ENCODE measurements around the gene THEMIS2. TPM values are rescaled to one million over a fixed set of nuclear protein-coding genes. Genes with fewer than 3 reads are reported as not detected.

The THEMIS2 gene
- total RNA-seq, 1 experiment from 2014 or later: 5.9 TPM

DNA sequence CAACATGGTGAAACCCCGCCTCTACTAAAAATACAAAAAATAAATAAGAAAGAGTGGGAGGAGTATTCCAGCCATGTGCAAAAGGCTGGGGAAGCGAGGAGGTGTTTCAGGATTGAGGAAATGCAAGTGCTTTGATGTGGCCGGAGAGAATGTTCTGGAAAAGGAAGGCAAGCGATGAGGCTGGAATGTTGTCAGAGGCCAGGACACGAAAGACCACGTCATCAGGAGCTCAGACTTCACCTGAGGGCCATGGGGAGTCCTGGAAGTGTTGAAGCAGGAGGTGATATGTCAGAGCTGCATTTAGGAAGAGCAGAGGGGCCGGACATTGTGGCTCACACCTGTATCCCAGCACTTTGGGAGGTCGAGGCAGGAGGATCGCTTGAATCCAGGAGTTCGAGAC is 10.9 kb upstream of the THEMIS2 start:
- Mint-ChIP-seq H3K9me3 (ENCODE audit: low read depth, unreplicated experiment) (no peaks in the 10 kb centered on the region), H3K36me3 (ENCODE audit: insufficient read depth, unreplicated experiment) (no peaks in the 10 kb centered on the region), H3K27me3 (ENCODE audit: unreplicated experiment) (peaks cover 13% of the 10 kb centered on the region), H3K27ac (ENCODE audit: unreplicated experiment) (no peak overlapping the region), H3K4me3 (ENCODE audit: low read depth, unreplicated experiment) (no peak overlapping the region), H3K4me1 (ENCODE audit: low read depth, unreplicated experiment) (no peaks in the 10 kb centered on the region)
- CTCF ChIA-PET: no interaction called here
- intact Hi-C loops (cut with micrococcal nuclease; ENCODE audit: unreplicated experiment): no loop called here
- no peak for DNase-seq
- no TSS peak for BruUV-seq (replicated peaks)
- TF ChIP-seq, protein P1, sequence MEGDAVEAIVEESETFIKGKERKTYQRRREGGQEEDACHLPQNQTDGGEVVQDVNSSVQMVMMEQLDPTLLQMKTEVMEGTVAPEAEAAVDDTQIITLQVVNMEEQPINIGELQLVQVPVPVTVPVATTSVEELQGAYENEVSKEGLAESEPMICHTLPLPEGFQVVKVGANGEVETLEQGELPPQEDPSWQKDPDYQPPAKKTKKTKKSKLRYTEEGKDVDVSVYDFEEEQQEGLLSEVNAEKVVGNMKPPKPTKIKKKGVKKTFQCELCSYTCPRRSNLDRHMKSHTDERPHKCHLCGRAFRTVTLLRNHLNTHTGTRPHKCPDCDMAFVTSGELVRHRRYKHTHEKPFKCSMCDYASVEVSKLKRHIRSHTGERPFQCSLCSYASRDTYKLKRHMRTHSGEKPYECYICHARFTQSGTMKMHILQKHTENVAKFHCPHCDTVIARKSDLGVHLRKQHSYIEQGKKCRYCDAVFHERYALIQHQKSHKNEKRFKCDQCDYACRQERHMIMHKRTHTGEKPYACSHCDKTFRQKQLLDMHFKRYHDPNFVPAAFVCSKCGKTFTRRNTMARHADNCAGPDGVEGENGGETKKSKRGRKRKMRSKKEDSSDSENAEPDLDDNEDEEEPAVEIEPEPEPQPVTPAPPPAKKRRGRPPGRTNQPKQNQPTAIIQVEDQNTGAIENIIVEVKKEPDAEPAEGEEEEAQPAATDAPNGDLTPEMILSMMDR (IDR thresholded peaks at IDR 0.05; ENCODE audit: unreplicated experiment): no peak

DNA sequence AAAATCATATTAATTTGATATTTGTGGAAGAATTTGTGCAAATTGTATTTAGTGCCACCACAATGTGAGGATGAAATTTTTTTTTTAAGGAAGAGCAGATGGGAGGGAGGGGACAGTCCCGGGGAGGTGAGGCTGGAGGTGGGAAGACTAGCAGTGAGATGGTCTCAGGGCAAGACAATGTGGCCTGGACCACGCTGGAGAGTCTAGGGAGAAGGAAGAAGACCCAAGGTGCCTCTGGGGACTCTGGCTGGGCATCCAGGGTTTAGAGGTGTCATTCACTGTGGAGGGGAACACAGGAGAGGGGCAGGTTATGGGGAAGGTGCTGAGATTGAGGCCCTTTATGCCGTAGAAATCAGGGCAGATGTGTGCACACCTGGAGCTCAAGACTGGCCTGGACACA is 10.3 kb upstream of the THEMIS2 start:
- CTCF ChIA-PET: no interaction called here
- Mint-ChIP-seq H3K4me1 (ENCODE audit: low read depth, unreplicated experiment) (no peaks in the 10 kb centered on the region), H3K27ac (ENCODE audit: unreplicated experiment) (no peak overlapping the region), H3K27me3 (ENCODE audit: unreplicated experiment) (peaks cover 13% of the 10 kb centered on the region), H3K9me3 (ENCODE audit: low read depth, unreplicated experiment) (no peaks in the 10 kb centered on the region), H3K36me3 (ENCODE audit: insufficient read depth, unreplicated experiment) (no peaks in the 10 kb centered on the region), H3K4me3 (ENCODE audit: low read depth, unreplicated experiment) (no peak overlapping the region)
- no TSS peak for BruUV-seq (replicated peaks)
- intact Hi-C loops (cut with micrococcal nuclease; ENCODE audit: unreplicated experiment): no loop called here
- no peak for DNase-seq
- TF ChIP-seq, protein P1 (IDR thresholded peaks at IDR 0.05; ENCODE audit: unreplicated experiment): no peak

DNA sequence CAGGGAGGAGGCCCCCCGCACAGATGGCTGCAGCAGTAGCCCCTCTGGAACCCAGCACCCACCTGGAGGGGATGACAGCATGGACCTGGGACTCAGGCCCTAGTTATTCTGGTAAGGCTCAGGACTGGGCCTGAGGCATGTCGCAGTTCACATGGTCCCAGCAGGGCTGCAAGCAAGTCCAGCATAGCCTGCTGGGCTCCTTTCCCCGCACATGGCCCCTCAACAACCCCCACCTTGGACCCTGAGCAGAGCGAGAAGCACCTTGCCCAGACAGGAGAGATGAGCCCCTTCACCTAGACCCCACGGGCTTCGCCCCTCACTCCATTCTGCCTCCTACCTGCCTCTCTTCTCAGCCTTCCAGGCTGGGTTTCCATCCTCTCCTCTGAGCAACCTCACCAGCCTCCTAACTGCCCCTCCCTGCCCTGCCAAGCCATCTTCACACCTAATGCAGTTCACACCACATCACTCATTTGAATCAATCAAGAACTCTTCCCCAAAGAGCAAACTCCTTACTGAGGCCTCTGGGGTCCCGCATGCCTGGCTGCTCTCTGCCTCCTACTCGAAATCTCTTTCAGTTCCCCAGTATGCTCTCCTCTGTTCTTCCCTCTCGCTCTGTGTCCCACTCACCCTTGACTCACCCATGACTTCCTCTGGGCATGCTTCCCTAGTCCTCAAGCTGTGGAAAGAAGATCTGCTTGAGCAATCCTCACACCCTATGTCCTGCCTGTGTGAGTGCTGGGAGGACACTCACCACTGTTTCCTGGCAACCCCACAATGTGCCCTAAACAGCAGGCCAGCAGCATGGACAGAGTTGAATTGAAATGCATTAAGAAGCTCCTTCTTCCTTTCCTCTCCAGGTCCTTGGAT is 9.4 kb upstream of the THEMIS2 start:
- no peak overlapping the region for H3K27ac Mint-ChIP-seq (ENCODE audit: unreplicated experiment)
- H3K9me3 Mint-ChIP-seq (ENCODE audit: low read depth, unreplicated experiment): no peaks in the 10 kb centered on the region
- TF ChIP-seq, protein P1 (IDR thresholded peaks at IDR 0.05; ENCODE audit: unreplicated experiment): no peak
- CTCF ChIA-PET: no interaction called here
- intact Hi-C loops (cut with micrococcal nuclease; ENCODE audit: unreplicated experiment): no loop called here
- no peak for DNase-seq
- H3K36me3 Mint-ChIP-seq (ENCODE audit: insufficient read depth, unreplicated experiment): no peaks in the 10 kb centered on the region
- no TSS peak for BruUV-seq (replicated peaks)
- H3K27me3 Mint-ChIP-seq (ENCODE audit: unreplicated experiment): peaks cover 13% of the 10 kb centered on the region
- H3K4me3 Mint-ChIP-seq (ENCODE audit: low read depth, unreplicated experiment): no peak overlapping the region
- no peaks in the 10 kb centered on the region for H3K4me1 Mint-ChIP-seq (ENCODE audit: low read depth, unreplicated experiment)

DNA sequence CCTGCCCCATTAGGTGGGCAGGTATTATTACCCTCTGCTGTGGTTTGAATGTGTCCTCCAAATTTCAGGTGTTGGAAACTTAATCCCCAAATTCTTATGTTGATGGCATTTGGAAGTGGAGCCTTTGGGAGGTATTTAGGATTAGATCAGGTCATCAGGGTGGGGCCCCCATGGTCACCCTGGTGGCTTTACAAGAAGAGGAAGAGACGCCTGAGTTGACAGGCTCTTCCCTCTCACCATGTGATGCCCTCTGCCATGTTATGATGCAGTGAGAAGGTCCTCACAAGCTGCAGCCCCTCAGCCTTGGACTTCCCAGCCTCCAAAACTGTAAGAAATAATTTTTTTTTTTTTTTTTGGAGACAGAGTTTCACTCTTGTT is 8.8 kb upstream of the THEMIS2 start:
- no peak overlapping the region for H3K27ac Mint-ChIP-seq (ENCODE audit: unreplicated experiment)
- CTCF ChIA-PET: interaction anchor here (1.0 kb wide), 1 partner anchor 32 kb away, joined by 5 read pairs; no protein-coding TSS in a partner anchor
- intact Hi-C loops (cut with micrococcal nuclease; ENCODE audit: unreplicated experiment): no loop called here

More for the DNA sequence above, 8.8 kb upstream of the THEMIS2 start:
- Mint-ChIP-seq H3K4me3 (ENCODE audit: low read depth, unreplicated experiment) (no peak overlapping the region), H3K27me3 (ENCODE audit: unreplicated experiment) (peaks cover 11% of the 10 kb centered on the region), H3K36me3 (ENCODE audit: insufficient read depth, unreplicated experiment) (no peaks in the 10 kb centered on the region), H3K4me1 (ENCODE audit: low read depth, unreplicated experiment) (no peaks in the 10 kb centered on the region), H3K9me3 (ENCODE audit: low read depth, unreplicated experiment) (no peaks in the 10 kb centered on the region)
- DNase-seq: no peak
- TF ChIP-seq, protein P1 (IDR thresholded peaks at IDR 0.05; ENCODE audit: unreplicated experiment): no peak
- no TSS peak for BruUV-seq (replicated peaks)
